ENCODE measurements around the gene GALR3.

- TF ChIP-seq CTCF (IDR thresholded peaks at IDR 0.05; ENCODE audit: control extremely low read depth in 1 of 3, insufficient read depth in 1 of 3, low read depth in 1 of 3, low read length in 3 of 3) = no peak
- TF ChIP-seq EZH2 (IDR thresholded peaks at IDR 0.05; ENCODE audit: low read depth, low read length, severe bottlenecking) = no peak
- no peak for TF ChIP-seq GTF2F1 (IDR thresholded peaks at IDR 0.05; ENCODE audit: borderline replicate concordance, low read depth, low read length)
- no peak for TF ChIP-seq POLR2A (IDR thresholded peaks at IDR 0.05; ENCODE audit: control extremely low read depth in 1 of 2, low read depth in 2 of 2, low read length in 2 of 2)
- no peak for TF ChIP-seq JUND (IDR thresholded peaks at IDR 0.05; ENCODE audit: low read length)
- no peak for TF ChIP-seq PHF8 (conservative IDR thresholded peaks at IDR 0.05; ENCODE audit: low read depth, low read length)
These were observed 46.0 kb upstream of the GALR3 start for GRCh38 chr22:37777122-37777687.

All from H1 (cell line).